Endometrial microvascular endothelial cells (primary cell): Measurements from ENCODE around the gene RRAS2. TPM values are rescaled to one million over a fixed set of nuclear protein-coding genes. Genes with fewer than 3 reads are reported as not detected.

Experiments used
- in situ Hi-C: cut with HindIII; loops from 2 replicates; pipeline ENCODE4 v1.10.0; 2017; ENCODE audit warnings: low sequenced_read_pairs, low pct_unique_long_range_greater_than_20kb; ENCODE audit errors: inconsistent ontology term
- total RNA-seq: library from RNA; depleted of rRNA; stranded (reverse); fragments of >200 nt; gene quantifications from one replicate; pipeline ENCODE4 v1.2.3, GENCODE V29; 2015; ENCODE audit errors: inconsistent ontology term

RRAS2 gene
- total RNA-seq, 1 donor from 2014 or later: 92.5 TPM

- in situ Hi-C loops: loop anchor here (25.0 kb wide), 1 partner anchor 287 kb away; the partner anchor contains the start of gene SPON1
These were observed 109.6 kb downstream of the RRAS2 start for GRCh38 chr11:14249121-14249963.

GRCh38 chr11:14248580-14248981, 110.4 kb downstream of the RRAS2 start:
- in situ Hi-C loops: loop anchor here (25.0 kb wide), 1 partner anchor 286 kb away; the partner anchor contains the start of gene SPON1

GRCh38 chr11:14245444-14245843, 113.5 kb downstream of the RRAS2 start:
- in situ Hi-C loops: loop anchor here (25.0 kb wide), 1 partner anchor 283 kb away; the partner anchor contains the start of gene SPON1

GRCh38 chr11:14244926-14245325, 114.1 kb downstream of the RRAS2 start:
- in situ Hi-C loops: loop anchor here (25.0 kb wide), 1 partner anchor 283 kb away; the partner anchor contains the start of gene SPON1

GRCh38 chr11:14242733-14243132, 116.2 kb downstream of the RRAS2 start:
- in situ Hi-C loops: loop anchor here (25.0 kb wide), 1 partner anchor 280 kb away; the partner anchor contains the start of gene SPON1

GRCh38 chr11:14242187-14242586, 116.8 kb downstream of the RRAS2 start:
- in situ Hi-C loops: loop anchor here (25.0 kb wide), 1 partner anchor 280 kb away; the partner anchor contains the start of gene SPON1

GRCh38 chr11:14240951-14241350, 118.0 kb downstream of the RRAS2 start:
- in situ Hi-C loops: loop anchor here (25.0 kb wide), 1 partner anchor 279 kb away; the partner anchor contains the start of gene SPON1

GRCh38 chr11:14240221-14240620, 118.8 kb downstream of the RRAS2 start:
- in situ Hi-C loops: loop anchor here (25.0 kb wide), 1 partner anchor 278 kb away; the partner anchor contains the start of gene SPON1

- in situ Hi-C loops: loop anchor here (25.0 kb wide), 1 partner anchor 275 kb away; the partner anchor contains the start of gene SPON1
These were observed 121.5 kb downstream of the RRAS2 start for GRCh38 chr11:14237444-14237961.

GRCh38 chr11:14235701-14236100, 123.3 kb downstream of the RRAS2 start:
- in situ Hi-C loops: loop anchor here (25.0 kb wide), 1 partner anchor 273 kb away; the partner anchor contains the start of gene SPON1

- in situ Hi-C loops: loop anchor here (25.0 kb wide), 1 partner anchor 272 kb away; the partner anchor contains the start of gene SPON1
These were observed 124.5 kb downstream of the RRAS2 start for GRCh38 chr11:14234446-14234845.

GRCh38 chr11:14232652-14233051, 126.3 kb downstream of the RRAS2 start:
- in situ Hi-C loops: loop anchor here (25.0 kb wide), 1 partner anchor 270 kb away; the partner anchor contains the start of gene SPON1

- in situ Hi-C loops: loop anchor here (25.0 kb wide), 1 partner anchor 268 kb away; the partner anchor contains the start of gene SPON1
These were observed 128.6 kb downstream of the RRAS2 start for GRCh38 chr11:14230407-14230806.

- in situ Hi-C loops: loop anchor here (25.0 kb wide), 1 partner anchor 267 kb away; the partner anchor contains the start of gene SPON1
These were observed 129.5 kb downstream of the RRAS2 start for GRCh38 chr11:14229472-14229871.

- in situ Hi-C loops: loop anchor here (25.0 kb wide), 1 partner anchor 266 kb away; the partner anchor contains the start of gene SPON1
These were observed 130.6 kb downstream of the RRAS2 start for GRCh38 chr11:14228356-14228755.
